ENCODE data around the gene ATRN. TPM values are rescaled to one million over a fixed set of nuclear protein-coding genes. Genes with fewer than 3 reads are reported as not detected.
"Not testable (repeated sequence)": the region's sequence is repeated elsewhere in the genome, so short reads cannot be mapped to it uniquely, and the experiment has no call there.

ATRN gene
- total RNA-seq, 1 donor from 2014 or later = 21.4 TPM

DNA sequence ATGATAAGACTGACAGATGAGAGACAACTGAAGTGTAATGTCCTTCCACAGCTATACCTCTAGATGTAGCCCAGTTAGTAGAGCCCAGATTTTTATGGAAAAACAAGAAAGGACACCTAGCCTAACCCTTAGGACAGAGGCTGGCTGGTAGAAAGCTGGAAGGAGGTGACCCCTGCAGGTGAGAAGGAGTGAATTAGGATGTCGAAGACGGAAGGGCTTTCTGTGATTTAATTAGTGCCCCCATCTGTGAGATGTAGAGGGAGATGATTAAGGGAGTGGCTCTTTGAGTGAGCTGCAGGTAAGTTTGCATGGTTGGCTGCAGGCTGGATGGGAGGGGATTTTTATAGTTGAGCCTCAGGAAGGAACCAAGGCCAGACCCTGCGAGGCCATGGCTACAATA lies 109.6 kb downstream of the ATRN start:
- Histone ChIP-seq H3K4me3 (ENCODE audit: low read length in 3 of 3) (no peak overlapping the region), H3K9ac (ENCODE audit: low read depth in 1 of 3, low read length in 3 of 3) (no peak overlapping the region), H3K4me1 (ENCODE audit: control insufficient read depth in 3 of 3, insufficient read depth in 3 of 3, low read length in 3 of 3) (no peaks in the 10 kb centered on the region), H3K9me3 (ENCODE audit: control insufficient read depth in 3 of 3, low read length in 3 of 3) (no peaks in the 10 kb centered on the region), H3K27ac (ENCODE audit: low read depth, low read length) (no peak overlapping the region), H3K36me3 (ENCODE audit: control insufficient read depth in 3 of 3, insufficient read depth in 3 of 3, low read length in 3 of 3) (peaks cover 33 to 52% (median 36%) of the 10 kb centered on the region in 3 donors), H3K27me3 (ENCODE audit: control insufficient read depth in 3 of 3, insufficient read depth in 3 of 3, low read length in 3 of 3) (no peaks in the 10 kb centered on the region)

DNA sequence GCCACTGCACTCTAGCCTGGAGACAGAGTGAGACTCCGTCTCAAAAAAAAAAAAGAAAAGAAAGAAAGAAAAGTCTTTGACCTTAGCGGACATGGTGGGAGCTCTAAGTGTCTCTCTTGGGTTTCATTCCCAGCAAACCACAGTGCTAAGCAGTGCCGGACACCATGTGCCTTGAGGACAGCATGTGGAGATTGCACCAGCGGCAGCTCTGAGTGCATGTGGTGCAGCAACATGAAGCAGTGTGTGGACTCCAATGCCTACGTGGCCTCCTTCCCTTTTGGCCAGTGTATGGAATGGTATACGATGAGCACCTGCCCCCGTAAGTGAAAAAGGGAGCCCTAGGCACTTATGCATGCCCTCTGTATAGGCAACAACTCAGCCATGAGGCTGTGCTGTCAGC lies 112.9 kb downstream of the ATRN start:
- no peak overlapping the region for H3K4me3 ChIP-seq (ENCODE audit: low read length in 3 of 3)
- H3K9ac ChIP-seq (ENCODE audit: low read depth in 1 of 3, low read length in 3 of 3) = no peak overlapping the region
- peaks cover 23 to 49% (median 32%) of the 10 kb centered on the region in 3 donors for H3K36me3 ChIP-seq (ENCODE audit: control insufficient read depth in 3 of 3, insufficient read depth in 3 of 3, low read length in 3 of 3)
- H3K27ac ChIP-seq (ENCODE audit: low read depth, low read length) = no peak overlapping the region
- no peaks in the 10 kb centered on the region for H3K27me3 ChIP-seq (ENCODE audit: control insufficient read depth in 3 of 3, insufficient read depth in 3 of 3, low read length in 3 of 3)
- H3K4me1 ChIP-seq (ENCODE audit: control insufficient read depth in 3 of 3, insufficient read depth in 3 of 3, low read length in 3 of 3) = no peaks in the 10 kb centered on the region
- H3K9me3 ChIP-seq (ENCODE audit: control insufficient read depth in 3 of 3, low read length in 3 of 3) = peaks cover 0 to 2% (median 0%) of the 10 kb centered on the region in 3 donors

DNA sequence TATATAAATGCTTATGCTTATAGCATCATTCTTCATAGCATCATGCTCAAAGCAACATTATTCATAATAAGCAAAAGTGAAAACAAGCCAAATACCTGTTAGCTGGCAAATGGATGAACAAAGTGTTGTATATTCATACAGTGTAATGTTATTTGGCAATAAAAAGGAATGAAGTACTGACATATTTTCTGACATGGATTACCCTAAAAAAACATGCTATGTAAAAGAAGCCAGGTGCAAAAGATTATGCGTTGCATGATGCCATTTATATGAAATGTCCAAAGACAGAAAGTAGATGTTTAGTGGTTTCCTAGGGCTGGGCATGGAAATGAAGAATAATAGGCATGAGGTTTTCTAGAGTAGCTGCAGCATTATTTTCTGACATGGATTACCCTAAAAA lies 115.3 kb downstream of the ATRN start:
- H3K36me3 ChIP-seq (ENCODE audit: control insufficient read depth in 3 of 3, insufficient read depth in 3 of 3, low read length in 3 of 3) = peaks cover 24 to 47% (median 30%) of the 10 kb centered on the region in 3 donors
- no peak overlapping the region for H3K9ac ChIP-seq (ENCODE audit: low read depth in 1 of 3, low read length in 3 of 3)

DNA sequence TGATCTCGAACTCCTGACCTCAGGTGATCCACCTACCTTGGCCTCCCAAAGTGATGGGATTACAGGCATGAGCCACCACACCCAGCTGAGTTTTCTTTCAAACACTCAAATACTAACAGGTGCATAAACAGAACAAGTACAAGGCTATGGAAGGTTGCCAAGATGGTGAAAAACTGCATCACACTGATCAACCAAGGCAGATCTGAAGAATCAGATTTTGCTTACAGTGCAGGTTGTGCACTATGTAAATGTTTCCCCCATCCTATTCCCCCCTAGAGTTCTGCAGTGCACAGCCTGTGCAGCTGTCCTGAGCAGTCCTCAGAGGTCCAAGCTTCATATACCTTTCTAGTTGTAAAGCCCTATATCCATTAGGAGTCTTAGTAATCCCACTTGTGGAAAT lies 119.3 kb downstream of the ATRN start:
- no peaks in the 10 kb centered on the region for H3K27me3 ChIP-seq (ENCODE audit: control insufficient read depth in 3 of 3, insufficient read depth in 3 of 3, low read length in 3 of 3)
- H3K36me3 ChIP-seq (ENCODE audit: control insufficient read depth in 3 of 3, insufficient read depth in 3 of 3, low read length in 3 of 3) = peaks cover 25 to 53% (median 47%) of the 10 kb centered on the region in 3 donors
- peaks cover 0 to 2% (median 0%) of the 10 kb centered on the region in 3 donors for H3K9me3 ChIP-seq (ENCODE audit: control insufficient read depth in 3 of 3, low read length in 3 of 3)
- no peak overlapping the region for H3K27ac ChIP-seq (ENCODE audit: low read depth, low read length)
- no peaks in the 10 kb centered on the region for H3K4me1 ChIP-seq (ENCODE audit: control insufficient read depth in 3 of 3, insufficient read depth in 3 of 3, low read length in 3 of 3)
- no peak overlapping the region for H3K9ac ChIP-seq (ENCODE audit: low read depth in 1 of 3, low read length in 3 of 3)
- no peak overlapping the region for H3K4me3 ChIP-seq (ENCODE audit: low read length in 3 of 3)

More for the DNA sequence above, 115.3 kb downstream of the ATRN start:
- peaks cover 0 to 2% (median 0%) of the 10 kb centered on the region in 3 donors for H3K9me3 ChIP-seq (ENCODE audit: control insufficient read depth in 3 of 3, low read length in 3 of 3)
- no peaks in the 10 kb centered on the region for H3K4me1 ChIP-seq (ENCODE audit: control insufficient read depth in 3 of 3, insufficient read depth in 3 of 3, low read length in 3 of 3)
- H3K27ac ChIP-seq (ENCODE audit: low read depth, low read length) = no peak overlapping the region
- no peaks in the 10 kb centered on the region for H3K27me3 ChIP-seq (ENCODE audit: control insufficient read depth in 3 of 3, insufficient read depth in 3 of 3, low read length in 3 of 3)
- no peak overlapping the region for H3K4me3 ChIP-seq (ENCODE audit: low read length in 3 of 3)

DNA sequence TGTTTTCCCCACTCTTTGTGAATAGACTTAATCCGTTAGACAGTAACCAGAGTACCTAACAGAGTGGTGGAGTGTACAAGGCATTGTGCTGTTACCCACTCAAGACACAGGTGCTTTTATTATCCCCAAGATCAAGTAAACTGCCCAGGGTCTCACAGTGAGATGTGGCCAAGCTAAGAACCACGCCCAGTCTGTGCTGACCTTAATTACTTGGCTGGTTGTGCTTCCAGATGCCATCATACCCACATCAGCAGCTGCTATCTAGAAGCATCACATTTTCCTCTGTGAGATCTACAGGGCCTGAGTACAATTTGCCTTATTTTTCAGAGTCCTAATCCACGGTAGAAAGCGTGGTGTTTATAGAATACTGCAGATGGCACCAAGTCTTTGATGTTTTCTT lies 122.1 kb downstream of the ATRN start:
- Histone ChIP-seq H3K27ac (ENCODE audit: low read depth, low read length) (no peak overlapping the region), H3K4me3 (ENCODE audit: low read length in 3 of 3) (no peak overlapping the region), H3K9ac (ENCODE audit: low read depth in 1 of 3, low read length in 3 of 3) (no peak overlapping the region), H3K36me3 (ENCODE audit: control insufficient read depth in 3 of 3, insufficient read depth in 3 of 3, low read length in 3 of 3) (peaks cover 25 to 57% (median 57%) of the 10 kb centered on the region in 3 donors), H3K9me3 (ENCODE audit: control insufficient read depth in 3 of 3, low read length in 3 of 3) (no peaks in the 10 kb centered on the region), H3K27me3 (ENCODE audit: control insufficient read depth in 3 of 3, insufficient read depth in 3 of 3, low read length in 3 of 3) (no peaks in the 10 kb centered on the region), H3K4me1 (ENCODE audit: control insufficient read depth in 3 of 3, insufficient read depth in 3 of 3, low read length in 3 of 3) (no peaks in the 10 kb centered on the region)

DNA sequence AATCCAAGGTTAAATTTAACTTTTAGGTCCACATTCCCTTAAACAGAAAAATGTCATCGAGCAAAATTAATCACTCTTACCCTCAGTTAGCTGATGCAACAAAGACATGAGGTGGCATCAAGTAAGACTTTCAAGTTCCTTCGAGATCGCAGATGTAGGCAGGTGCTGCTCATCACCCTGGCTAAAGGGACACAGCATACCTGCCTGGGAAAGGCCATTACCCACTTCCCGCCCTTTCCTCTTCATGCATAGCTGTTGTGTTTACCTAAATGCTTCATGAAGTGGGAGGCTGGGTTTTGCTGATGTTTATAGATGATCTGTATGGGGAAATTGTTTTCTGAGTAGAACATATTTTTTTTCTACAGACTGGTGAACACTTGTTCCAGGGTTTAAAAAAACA lies 124.7 kb downstream of the ATRN start:
- H3K9ac ChIP-seq (ENCODE audit: low read depth in 1 of 3, low read length in 3 of 3) = no peak overlapping the region
- H3K4me1 ChIP-seq (ENCODE audit: control insufficient read depth in 3 of 3, insufficient read depth in 3 of 3, low read length in 3 of 3) = no peaks in the 10 kb centered on the region
- H3K27me3 ChIP-seq (ENCODE audit: control insufficient read depth in 3 of 3, insufficient read depth in 3 of 3, low read length in 3 of 3) = no peaks in the 10 kb centered on the region
- H3K9me3 ChIP-seq (ENCODE audit: control insufficient read depth in 3 of 3, low read length in 3 of 3) = no peaks in the 10 kb centered on the region
- no peak overlapping the region for H3K27ac ChIP-seq (ENCODE audit: low read depth, low read length)
- H3K36me3 ChIP-seq (ENCODE audit: control insufficient read depth in 3 of 3, insufficient read depth in 3 of 3, low read length in 3 of 3) = peaks cover 29 to 70% (median 69%) of the 10 kb centered on the region in 3 donors
- no peak overlapping the region for H3K4me3 ChIP-seq (ENCODE audit: low read length in 3 of 3)

DNA sequence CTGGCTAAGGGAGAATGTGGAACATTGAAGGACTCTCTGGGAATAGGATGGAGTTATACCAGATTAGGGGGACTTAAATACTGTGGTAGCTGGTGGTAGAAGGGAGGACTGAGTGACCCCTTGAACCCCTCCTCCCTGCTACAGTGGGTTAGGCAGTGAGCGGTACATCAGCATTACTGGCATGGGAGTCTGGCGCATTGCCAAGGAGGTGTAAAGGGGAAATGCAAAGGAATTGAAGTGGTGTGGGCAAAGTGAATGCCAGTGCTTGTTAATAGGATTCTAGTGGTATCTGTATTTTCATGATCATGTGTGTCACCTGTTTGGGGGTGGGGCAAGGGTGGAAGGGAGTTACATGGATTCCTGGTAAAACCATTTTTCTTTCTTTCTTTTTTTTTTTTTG lies 132.3 kb downstream of the ATRN start:
- Histone ChIP-seq H3K27me3 (ENCODE audit: control insufficient read depth in 3 of 3, insufficient read depth in 3 of 3, low read length in 3 of 3) (no peaks in the 10 kb centered on the region), H3K9me3 (ENCODE audit: control insufficient read depth in 3 of 3, low read length in 3 of 3) (no peaks in the 10 kb centered on the region), H3K27ac (ENCODE audit: low read depth, low read length) (no peak overlapping the region), H3K36me3 (ENCODE audit: control insufficient read depth in 3 of 3, insufficient read depth in 3 of 3, low read length in 3 of 3) (peaks cover 20 to 38% (median 32%) of the 10 kb centered on the region in 3 donors), H3K9ac (ENCODE audit: low read depth in 1 of 3, low read length in 3 of 3) (no peak overlapping the region), H3K4me3 (ENCODE audit: low read length in 3 of 3) (no peak overlapping the region), H3K4me1 (ENCODE audit: control insufficient read depth in 3 of 3, insufficient read depth in 3 of 3, low read length in 3 of 3) (no peaks in the 10 kb centered on the region)

DNA sequence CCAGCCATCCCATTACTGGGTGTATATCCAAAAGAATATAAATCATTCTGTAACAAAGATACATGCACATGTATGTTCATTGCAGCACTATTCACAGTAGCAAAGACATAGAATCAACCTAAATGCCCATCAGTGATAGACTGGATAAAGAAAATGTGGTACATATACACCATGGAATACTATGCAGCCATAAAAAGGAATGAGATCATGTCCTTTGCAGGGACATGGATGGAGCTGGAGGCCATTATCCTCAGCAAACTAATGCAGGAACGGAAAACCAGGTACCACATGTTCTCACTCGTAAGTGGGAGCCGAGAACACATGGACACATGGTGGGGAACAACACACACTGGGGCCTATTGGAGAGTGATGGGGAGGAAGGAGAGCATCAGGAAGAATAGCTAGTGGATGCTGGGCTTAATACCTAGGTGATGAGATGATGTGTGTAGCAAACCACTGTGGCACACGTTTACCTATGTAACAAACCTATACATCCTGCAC lies 134.6 kb downstream of the ATRN start:
- H3K36me3 ChIP-seq (ENCODE audit: control insufficient read depth in 3 of 3, insufficient read depth in 3 of 3, low read length in 3 of 3) = peaks cover 18 to 27% (median 21%) of the 10 kb centered on the region in 3 donors

DNA sequence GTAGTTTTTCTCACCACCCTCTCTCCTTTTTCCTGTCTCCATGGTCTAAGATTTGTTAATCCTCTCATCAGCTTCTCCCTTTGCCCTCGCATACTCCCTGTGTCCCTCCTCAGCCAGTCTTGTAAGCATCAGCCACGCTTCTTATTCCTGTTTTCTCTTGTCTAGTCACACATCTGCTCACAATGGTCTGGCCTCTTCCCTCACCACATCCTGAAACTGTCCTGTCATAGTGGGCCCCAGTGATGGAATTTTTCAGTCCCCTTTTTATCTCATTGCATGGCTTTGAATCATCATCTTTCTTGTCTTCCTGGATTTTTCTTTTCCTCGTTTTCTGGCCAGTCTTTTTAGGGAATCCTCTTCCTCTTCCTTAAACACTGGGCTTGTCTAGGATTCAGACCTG lies 135.2 kb downstream of the ATRN start:
- H3K27me3 ChIP-seq (ENCODE audit: control insufficient read depth in 3 of 3, insufficient read depth in 3 of 3, low read length in 3 of 3) = no peaks in the 10 kb centered on the region
- H3K9me3 ChIP-seq (ENCODE audit: control insufficient read depth in 3 of 3, low read length in 3 of 3) = no peaks in the 10 kb centered on the region
- no peak overlapping the region for H3K4me3 ChIP-seq (ENCODE audit: low read length in 3 of 3)
- no peaks in the 10 kb centered on the region for H3K4me1 ChIP-seq (ENCODE audit: control insufficient read depth in 3 of 3, insufficient read depth in 3 of 3, low read length in 3 of 3)
- no peak overlapping the region for H3K9ac ChIP-seq (ENCODE audit: low read depth in 1 of 3, low read length in 3 of 3)
- H3K36me3 ChIP-seq (ENCODE audit: control insufficient read depth in 3 of 3, insufficient read depth in 3 of 3, low read length in 3 of 3) = peaks cover 18 to 25% (median 18%) of the 10 kb centered on the region in 3 donors
- no peak overlapping the region for H3K27ac ChIP-seq (ENCODE audit: low read depth, low read length)

More for the DNA sequence above, 134.6 kb downstream of the ATRN start:
- not testable (repeated sequence) for H3K27me3 ChIP-seq (ENCODE audit: control insufficient read depth in 3 of 3, insufficient read depth in 3 of 3, low read length in 3 of 3); H3K4me3 ChIP-seq (ENCODE audit: low read length in 3 of 3); H3K27ac ChIP-seq (ENCODE audit: low read depth, low read length); H3K9ac ChIP-seq (ENCODE audit: low read depth in 1 of 3, low read length in 3 of 3); H3K9me3 ChIP-seq (ENCODE audit: control insufficient read depth in 3 of 3, low read length in 3 of 3); H3K4me1 ChIP-seq (ENCODE audit: control insufficient read depth in 3 of 3, insufficient read depth in 3 of 3, low read length in 3 of 3)

DNA sequence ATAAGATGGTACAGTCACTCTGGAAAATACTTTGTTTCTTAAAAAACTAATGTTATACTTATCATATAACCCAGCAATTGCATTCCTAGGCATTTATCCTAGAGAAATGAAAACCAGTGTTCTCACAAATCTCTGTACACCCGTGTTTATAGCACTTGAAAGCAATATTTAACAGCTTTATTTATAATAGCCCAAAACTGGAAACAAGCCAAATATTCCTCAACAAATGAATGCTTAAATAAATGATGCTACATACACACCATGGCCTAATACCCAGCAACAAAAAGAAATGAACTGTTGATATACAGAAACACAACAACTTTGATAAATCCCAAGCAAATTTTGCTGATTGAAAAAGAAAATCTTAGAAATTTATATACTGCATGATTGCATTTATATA lies 141.1 kb downstream of the ATRN start:
- H3K27ac ChIP-seq (ENCODE audit: low read depth, low read length) = no peak overlapping the region
- H3K9me3 ChIP-seq (ENCODE audit: control insufficient read depth in 3 of 3, low read length in 3 of 3) = no peaks in the 10 kb centered on the region
- no peak overlapping the region for H3K9ac ChIP-seq (ENCODE audit: low read depth in 1 of 3, low read length in 3 of 3)
- H3K4me1 ChIP-seq (ENCODE audit: control insufficient read depth in 3 of 3, insufficient read depth in 3 of 3, low read length in 3 of 3) = no peaks in the 10 kb centered on the region
- no peaks in the 10 kb centered on the region for H3K27me3 ChIP-seq (ENCODE audit: control insufficient read depth in 3 of 3, insufficient read depth in 3 of 3, low read length in 3 of 3)
- H3K36me3 ChIP-seq (ENCODE audit: control insufficient read depth in 3 of 3, insufficient read depth in 3 of 3, low read length in 3 of 3) = no peaks in the 10 kb centered on the region
- H3K4me3 ChIP-seq (ENCODE audit: low read length in 3 of 3) = no peak overlapping the region

Data from skeletal muscle tissue (tissue), 4 donors.